HG03457 (cell line): Measurements from ENCODE around the gene MOB3A.

Source experiments
- ATAC-seq: cut with Tn5 transposase; IDR thresholded peaks from one replicate; pipeline ENCODE4 v1.9.1; 2021; ENCODE audit warnings: moderate number of reproducible peaks; ENCODE audit not compliant: unreplicated experiment

The MOB3A gene

DNA sequence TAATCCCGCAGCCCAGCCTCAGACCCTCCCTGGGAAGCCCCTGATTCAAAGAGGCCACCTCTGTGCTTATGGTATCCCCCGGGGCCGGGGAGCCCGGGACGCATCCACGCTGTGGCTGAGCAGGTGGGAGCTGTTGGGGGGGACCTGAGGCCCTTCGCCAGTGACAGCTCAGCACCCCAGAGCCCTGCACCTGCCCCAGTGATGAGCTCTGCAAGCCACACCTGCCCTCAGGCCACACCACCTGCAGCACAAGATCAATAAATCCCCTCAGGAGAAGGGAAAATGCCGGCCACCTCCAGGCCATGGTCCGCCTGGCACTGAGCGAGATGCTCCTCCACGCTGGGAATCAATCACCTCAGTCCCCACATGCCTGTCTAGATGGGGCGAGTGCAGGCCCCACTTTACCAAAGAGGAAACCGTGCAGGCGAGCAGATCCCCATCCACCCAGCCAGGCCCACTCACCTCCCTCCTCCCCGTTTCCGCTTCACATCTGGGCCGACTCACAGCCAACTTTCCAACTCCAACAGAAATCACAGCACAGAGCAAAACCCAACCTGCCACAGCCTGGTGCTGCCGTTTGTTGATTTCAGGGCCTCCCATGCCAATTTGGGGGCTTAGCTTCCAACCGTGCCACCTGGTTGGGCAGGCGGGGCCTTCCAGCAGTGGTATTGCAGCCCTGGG is 12.8 kb downstream of the MOB3A start:
- ATAC-seq = no peak

DNA sequence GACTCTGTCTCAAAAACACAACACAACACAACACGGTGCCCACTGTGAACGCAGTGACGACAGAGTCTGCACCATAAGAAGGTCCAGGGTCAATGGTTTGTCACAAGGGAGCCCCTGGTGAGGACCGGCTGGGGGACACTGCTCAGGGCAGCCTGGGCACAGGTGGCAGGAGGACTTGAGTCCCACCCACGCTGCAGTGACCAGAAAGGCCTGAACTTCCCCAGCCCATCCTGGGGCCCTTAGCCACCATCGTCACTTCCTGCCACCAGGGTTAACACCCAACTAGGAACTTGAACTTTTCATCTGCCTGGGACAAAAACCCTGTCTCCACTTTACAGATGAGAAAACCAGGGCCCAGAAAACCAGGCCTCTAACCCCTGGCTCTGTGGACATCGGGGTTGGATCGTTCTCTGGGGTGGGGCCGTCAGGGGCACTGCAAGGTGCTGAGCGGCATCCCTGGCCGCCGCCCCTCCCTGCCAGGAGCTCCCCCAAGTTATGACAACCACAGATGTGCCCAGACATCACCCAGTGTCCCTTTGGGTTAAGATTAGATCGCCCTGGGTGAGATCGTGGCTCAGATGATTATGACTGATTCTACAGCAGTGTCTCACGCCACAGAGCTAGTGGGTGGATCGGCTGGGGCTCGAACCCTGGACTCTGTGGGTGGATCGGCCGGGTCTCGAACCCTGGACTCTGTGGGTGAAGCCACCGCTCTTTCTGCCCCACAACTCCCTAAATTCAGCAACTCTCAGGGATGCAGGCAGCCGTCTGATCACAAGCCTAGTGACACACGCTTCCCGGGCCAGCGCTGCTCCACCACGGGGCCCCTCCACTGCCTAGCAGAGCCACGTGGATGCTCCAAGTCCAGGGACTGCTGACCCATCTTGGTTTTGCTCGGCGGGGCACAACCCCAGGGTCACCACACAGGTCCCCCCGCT is 14.0 kb downstream of the MOB3A start:
- ATAC-seq = no peak

DNA sequence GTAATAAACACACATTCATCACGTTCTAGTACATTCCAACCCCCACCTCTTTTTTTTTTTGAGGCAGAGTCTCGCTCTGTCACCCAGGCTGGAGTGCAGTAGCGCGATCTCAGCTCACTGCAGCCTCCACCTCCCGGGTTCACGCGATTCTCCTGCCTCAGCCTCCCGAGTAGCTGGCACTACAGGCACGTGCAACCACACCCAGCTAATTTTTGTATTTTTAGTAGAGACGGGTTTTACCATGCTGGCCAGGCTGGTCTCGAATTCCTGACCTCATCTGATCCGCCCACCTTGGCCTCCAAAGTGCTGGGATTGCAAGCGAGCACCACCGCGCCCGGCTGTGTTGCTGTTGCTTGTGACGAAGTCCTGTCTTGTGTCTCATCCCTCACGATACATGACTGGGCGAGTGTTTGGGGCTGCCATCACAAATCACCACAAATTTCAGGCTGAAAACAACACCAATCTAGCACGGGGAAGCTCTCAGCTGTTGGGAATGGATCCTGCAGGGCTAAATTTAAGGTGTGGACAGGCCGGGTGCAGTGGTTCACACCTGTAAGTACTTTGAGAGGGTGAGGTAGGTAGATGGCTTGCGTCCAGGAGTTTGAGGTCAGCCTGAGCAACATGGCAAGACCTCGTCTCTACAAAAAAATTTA is 15.7 kb downstream of the MOB3A start:
- no peak for ATAC-seq

DNA sequence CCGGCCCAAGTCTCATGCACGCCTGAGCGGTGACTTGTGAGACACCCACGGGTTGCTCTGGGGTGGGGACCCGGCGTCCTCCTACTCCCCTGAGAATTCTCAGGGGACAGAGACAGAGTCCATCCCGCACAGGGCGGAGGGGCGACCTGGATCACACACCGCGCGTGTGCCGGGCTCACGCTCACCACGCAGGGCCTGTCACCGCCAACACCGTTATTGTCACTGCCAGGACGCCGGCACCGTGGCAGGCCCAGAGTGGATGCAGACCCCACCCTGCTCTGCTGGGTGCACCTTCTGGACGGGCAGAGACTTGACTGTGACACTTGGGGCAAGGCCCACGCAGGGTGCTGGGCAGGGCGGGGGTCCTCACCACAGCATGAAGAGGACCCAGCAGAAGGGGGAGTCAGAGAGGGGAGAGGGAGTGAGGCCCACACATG is 16.2 kb downstream of the MOB3A start:
- no peak for ATAC-seq

DNA sequence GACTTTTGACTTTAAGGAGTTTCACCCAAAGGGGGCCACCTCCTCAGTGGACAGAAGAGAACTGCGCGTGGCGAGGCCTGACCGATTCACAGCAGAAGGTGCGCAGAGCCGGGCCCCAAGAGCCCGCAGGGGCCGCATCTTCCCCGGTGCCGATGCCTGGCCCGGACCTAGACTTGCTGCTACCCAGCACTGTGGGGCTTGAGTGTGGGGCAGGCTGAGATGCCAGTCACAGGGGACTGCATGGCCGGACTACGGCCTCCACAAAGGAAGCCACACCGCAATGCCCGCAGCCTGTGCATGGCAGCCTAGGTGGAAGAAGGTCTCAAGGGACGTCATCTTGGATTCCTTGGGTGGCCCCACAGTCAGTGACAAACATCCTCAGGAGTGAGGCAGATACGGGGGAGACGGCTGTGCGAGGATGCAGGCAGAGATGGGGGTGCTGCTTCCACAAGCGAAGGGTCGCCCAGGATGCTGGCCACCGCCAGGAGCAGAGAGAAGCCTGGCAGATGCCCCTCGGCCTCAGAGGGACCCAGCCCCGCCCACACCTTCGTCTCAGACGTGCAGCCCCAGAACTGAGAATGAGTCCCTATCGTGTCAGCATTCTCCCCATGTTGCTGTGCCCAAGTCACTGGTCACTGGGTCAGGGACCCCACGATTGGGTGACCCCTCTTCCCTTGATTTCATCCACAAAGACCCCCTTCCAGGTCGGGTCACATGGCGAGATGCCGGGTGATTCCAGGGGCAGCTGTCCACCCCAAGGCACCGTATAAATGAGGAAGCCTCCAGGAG is 16.9 kb downstream of the MOB3A start:
- ATAC-seq = no peak

DNA sequence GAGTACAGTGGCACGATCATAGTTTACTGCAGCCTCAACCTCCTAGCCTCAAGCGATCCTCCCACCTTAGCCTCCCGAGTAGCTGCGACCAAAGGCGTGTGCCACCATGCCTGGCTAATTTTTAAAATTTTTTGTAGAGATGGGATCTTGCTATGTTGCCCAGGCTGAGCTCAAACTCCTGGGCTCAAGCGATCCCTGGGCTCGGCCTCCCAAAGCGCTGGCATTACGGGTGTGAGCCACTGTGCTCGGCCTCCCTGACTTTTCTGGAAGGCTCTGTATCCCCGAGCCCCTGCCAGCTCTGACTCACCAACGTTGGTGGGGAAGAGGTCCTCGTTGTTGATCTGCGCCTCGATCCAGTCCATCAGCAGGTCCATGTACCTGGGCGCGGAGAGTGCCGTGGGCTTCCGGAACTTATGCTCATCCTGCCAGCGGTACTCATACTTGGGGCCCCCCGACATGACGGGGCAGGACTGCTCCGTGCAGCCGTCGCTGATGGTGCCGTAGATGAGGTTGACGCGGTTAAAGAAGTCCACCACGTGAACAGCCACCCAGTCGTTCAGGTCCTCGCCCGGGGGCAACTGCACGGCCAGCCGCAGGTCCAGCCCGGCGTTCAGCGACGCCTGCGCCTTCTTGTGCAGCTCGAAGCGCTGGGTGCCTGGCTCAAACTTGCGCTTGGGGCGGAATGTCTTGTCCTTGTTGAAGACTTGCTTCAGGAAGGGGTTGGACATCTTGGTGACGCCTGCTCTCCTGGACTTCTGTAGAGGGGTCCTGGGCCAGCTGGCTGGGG is 18.1 kb downstream of the MOB3A start:
- ATAC-seq = no peak

DNA sequence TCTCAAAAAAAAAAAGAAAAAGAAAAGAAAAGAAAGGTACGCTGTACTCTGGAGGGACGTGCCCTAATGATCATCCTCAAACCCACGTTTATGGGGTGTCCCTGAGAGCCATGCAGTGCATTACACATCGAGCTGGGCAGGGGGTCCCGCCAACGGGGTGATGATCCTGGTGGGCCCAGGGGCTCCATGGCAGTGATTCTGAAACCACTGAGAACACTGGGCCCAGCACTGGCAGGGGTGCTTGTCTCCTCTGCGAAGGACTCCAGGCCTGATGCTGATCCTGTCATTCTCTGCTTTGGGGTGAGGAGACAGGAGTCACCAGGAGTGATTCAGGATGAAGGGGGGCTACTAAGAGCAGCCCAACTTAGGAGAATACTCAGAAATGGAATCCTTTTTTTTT is 18.7 kb downstream of the MOB3A start:
- ATAC-seq = no peak

DNA sequence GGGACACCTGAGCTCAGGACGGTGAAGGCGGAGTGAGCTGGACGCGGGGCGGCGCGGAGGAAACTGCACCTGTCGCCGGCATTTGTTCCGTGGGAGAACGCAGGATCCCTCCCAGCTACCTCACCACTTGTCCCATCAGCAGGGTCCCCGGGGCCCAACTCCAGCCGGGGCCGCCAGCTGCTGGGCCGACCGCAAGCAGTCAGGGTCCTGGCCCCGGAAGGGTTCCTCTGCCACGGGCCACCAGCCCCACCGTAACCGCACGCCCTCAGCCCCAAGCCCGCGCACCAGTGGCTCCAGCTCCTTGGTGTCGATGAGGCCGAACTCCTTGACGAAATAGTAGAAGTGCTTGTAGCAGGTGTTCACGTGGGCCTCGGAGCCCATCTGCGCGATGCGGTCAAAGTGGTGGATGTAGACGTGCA is 19.6 kb downstream of the MOB3A start:
- no peak for ATAC-seq

DNA sequence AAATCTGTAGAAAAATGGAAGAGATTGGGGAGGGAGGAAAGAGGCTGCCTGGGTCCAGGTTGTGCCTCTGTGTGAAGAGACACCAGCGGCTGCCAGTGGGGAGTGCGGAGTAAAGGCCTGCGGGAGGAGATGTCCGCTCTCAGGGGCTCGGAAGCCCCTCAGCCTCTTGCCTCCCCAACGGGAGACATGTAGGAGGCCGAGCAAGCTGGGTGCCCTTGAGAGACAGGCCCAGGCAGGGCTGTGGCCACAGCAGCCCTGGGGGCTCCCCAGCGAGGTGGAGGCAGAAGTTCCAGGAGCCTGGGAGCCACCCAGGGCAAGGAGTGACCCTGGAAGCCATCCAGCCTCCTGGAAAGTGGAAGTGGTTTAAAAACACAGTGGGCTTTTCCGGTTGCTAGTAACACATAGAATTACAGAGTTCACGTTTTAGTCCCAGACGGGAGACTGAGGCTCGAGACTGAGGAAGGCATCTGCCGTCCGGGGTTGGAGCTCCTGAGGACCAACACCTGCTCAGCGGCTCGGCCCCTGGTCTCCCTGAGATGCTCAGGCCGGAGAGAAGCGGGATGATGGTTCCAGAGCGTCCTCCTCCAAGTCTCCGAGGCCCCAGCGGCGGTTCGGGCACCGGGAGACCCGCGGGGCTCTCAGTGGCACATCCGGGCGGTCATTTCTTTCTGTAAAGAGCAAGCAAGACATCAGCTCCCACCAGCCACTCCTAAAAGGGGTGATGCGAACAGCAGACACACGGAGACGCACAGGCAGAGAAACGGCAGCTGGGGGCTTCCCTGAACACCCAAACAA is 23.2 kb downstream of the MOB3A start:
- no peak for ATAC-seq

DNA sequence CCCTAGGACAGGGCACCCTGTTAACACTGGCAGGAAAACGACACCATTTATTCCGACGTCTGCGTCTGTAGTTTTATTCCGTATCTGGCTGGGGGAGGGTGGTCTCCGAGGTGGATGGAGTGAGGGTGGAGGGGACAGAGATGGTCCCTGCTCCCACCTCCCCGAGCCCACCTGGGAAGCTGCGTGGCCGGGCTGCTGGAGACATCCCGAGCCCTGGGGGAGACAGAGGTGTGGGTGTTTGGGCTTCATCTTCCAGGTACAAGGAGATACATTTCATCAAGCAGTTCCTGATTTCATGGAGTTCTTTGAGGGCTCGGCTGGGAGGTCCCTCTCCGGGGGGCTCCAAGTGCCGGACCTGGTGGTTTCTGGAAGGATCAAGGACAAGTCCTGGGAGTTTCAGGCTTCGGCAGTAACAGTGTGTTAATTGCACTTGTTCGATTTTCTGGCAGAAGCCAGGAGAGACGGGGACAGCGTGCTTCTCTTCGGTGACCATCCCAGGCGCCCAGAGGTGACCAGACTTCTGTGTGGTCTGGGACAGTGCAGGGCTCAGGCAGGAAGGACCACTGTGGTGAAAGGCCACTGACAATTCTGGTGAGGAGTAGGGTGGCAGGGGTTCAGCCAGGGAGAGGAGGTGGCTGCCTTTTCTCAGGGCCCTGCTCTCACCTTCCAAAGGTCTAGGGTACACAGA is 25.0 kb downstream of the MOB3A start:
- no peak for ATAC-seq

DNA sequence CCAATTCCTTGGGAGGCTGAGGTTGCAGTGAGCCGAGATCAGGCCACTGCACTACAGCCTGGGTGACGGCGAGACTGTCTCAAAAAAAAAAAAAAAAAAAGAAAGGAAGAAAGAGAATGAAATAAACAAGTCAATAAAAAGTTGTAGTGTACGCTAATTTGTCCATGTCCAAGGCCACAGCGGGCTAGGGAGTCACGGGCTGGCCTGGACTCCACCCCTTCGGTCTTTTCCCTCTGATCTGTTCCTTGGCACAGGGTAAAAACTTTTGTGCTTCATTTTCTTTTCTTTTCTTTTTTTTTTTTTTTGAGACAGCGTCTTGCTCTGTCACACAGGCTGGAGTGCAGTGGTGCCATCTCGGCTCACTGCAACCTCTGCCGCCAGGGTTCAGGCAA is 25.7 kb downstream of the MOB3A start:
- ATAC-seq = no peak

DNA sequence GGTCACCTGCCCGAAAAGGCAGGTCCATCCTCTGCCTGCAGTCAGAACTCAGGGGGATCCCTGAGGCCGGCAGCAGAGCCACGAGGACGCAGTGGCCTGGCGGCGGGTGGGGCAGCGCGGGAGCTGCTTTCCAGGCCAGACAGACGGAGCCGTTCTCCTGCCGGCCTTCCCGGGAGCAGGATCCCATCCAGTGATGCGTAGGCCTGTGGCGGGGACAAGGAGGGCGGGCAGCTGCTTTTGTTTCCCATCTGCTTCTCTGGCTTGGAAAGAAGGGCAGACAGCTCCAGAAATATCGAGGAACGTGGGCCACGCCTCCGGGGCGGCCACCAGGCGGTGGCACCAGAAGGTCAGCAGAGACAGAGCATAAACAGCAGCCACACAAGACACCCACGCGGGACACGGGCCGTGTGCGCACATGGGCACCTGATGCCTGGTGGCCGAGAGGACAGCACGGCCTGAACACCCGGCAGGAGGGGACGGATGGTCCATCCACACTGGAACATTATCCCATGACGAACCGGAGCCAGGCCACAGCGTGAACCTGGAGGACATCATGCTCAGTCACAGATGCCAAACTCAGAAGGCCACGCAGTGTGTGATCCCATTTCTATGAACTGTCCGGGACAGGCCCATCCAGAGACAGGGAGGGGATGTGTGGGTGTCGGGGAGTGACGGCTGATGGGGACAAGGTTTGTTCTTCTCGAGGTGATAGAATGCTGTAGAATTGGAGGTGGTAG is 31.2 kb downstream of the MOB3A start:
- no peak for ATAC-seq

DNA sequence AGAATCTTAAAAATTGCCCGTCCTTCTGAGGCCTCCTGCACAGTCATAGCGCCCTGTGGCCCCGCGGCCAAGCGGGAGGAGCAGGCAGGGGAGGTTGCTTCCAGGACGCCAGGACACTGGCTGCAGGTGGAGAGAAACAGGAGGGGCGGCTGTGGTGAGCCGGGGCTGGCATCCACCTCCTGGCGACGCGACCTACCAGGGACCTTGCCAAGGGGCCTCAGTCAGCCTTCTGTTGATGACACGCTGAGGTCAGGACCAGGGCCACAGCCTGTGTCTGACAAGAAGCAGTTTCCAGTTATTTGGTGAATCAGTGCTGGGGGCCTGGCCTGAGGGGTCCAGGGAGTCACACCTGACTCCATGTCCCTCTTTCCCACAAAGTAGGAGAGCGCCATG is 31.7 kb downstream of the MOB3A start:
- ATAC-seq = no peak

DNA sequence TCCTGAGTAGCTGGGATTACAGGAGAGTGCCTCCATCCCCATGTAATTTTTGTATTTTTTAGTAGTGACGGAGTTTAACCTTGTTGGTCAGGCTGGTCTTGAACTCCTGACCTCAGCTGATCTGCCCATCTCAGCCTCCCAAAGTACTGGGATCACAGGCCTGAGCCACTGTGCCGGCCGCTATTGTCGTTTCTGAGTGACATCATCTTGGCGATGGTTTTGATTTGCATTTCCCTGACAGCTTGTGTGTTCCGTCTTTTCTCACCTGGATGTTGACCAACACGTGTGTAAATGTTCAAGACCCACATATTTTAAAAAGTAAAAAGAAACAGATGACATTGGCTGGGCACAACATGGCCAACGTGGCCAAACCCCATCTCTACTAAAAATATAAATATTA is 32.3 kb downstream of the MOB3A start:
- no peak for ATAC-seq

DNA sequence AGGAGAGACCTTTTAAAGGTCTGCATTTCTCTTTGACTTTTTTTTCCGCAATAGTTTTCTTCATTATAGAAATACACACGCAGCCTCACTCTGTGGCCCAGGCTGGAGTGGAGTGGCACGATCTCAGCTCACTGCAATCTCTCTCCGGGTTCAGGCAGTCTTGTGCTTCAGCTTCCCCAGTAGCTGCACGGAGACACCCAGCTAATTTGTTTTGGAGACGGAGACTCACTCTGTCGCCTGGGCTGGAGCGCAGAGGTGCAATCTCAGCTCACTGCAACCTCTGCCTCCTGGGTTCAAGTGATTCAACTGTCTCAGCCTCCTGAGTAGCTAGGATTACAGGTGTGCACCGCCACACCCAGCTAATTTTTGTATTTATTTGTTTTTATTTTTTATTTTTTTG is 33.4 kb downstream of the MOB3A start:
- ATAC-seq = no peak

DNA sequence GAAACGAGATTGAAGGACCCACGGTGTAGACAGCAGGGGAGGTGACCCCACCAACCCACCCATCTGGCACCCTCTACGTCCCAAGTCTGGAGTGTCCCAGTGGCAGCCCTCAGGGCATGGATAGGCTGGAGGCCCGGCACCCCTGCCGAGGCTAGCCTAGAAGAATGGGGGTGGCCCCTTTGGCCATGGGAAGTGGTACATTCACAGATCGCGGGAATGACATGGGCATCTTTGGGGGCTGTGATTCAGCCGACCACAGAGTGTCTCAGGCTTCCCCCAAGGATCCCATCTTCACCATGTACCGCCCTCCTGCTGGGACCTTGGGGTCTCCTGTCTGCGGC is 33.8 kb downstream of the MOB3A start:
- no peak for ATAC-seq

DNA sequence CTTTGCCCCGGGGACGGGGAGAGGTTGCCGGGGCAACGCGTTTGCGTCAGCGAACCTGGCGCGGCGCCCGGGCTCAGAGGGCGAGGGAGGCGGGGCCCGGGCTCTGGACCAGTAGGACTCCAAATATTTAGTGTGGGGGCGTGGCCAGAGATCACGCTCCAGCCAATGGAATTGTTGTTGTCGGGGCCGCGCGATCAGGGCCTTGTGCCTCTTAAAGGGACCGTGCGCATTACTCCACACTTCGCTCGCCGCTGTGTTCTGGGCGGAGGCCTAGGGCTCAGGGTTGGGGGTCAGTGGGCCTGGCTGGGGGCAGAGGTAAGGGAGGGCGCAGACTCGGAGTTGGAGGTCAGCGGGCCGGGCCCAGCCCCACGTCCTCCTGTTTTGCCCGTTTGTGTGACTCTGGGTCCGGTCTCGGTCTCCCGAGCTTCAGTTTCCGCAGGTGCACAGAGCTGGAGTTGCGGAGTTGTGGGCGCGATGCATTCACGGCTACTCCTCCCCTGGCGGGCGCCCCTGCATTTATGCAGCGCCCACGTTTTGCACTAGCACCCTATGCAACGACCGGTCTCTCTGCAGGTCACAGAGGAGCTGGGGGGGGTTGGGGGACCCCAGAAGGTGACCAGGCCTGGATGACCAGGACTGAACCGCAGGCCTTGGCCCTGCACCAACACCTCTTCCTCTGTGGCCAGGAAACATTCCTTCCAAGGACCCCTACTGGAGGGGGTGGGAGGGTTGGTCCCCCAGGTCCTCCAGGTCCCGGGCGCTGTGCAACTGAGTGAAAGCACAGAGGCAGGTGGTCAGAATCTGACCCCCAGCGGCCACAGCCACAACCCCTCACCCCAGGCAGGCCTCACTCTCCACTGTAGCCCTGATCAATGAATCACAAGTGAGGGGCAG is 34.4 kb downstream of the MOB3A start:
- ATAC-seq = peak; percentile 49
